Liver (tissue), 9 donors: Measurements from ENCODE around the gene OR13G1. TPM values are rescaled to one million over a fixed set of nuclear protein-coding genes. Genes with fewer than 3 reads are reported as not detected.

Experiments used
- DNase-seq: peaks from one replicate; pipeline ENCODE4 v3.0.0-alpha.2; 2017; ENCODE audit warnings: low spot score
- H3K27ac ChIP-seq, 2 donors: one replicate each; pipeline ENCODE4 v1.7.0; 2013; ENCODE audit warnings: inconsistent platforms in 2 of 2, low read length in 2 of 2, control low read depth in 1 of 2, low read depth in 1 of 2, mild to moderate bottlenecking in 1 of 2
- H3K27me3 ChIP-seq, 4 donors: one replicate each; pipeline versions ENCODE4 v1.6.1 to v1.7.0; 2013; ENCODE audit warnings: low read length in 3 of 4, inconsistent platforms in 1 of 4, mild to moderate bottlenecking in 1 of 4, moderate library complexity in 1 of 4; ENCODE audit not compliant: control insufficient read depth in 4 of 4, insufficient read depth in 4 of 4
- H3K36me3 ChIP-seq, 4 donors: one replicate each; pipeline versions ENCODE4 v1.6.1 to v1.7.0; 2013; ENCODE audit warnings: low read length in 3 of 4, mild to moderate bottlenecking in 3 of 4, low read depth in 1 of 4, moderate library complexity in 1 of 4; ENCODE audit not compliant: control insufficient read depth in 4 of 4, insufficient read depth in 3 of 4
- H3K4me1 ChIP-seq, 4 donors: one replicate each; pipeline versions ENCODE4 v1.6.1 to v1.7.0; 2013; ENCODE audit warnings: low read length in 3 of 4, mild to moderate bottlenecking in 3 of 4, moderate library complexity in 1 of 4; ENCODE audit not compliant: control insufficient read depth in 4 of 4, insufficient read depth in 4 of 4
- H3K4me3 ChIP-seq, 3 donors: one replicate each; pipeline versions ENCODE4 v1.6.1 to v1.7.0; 2013; ENCODE audit warnings: low read length in 3 of 3, control low read depth in 1 of 3, low read depth in 1 of 3, mild to moderate bottlenecking in 1 of 3
- H3K9ac ChIP-seq, 2 donors: one replicate each; pipeline ENCODE4 v1.7.0; 2013; ENCODE audit warnings: low read length in 2 of 2, mild to moderate bottlenecking in 2 of 2, moderate library complexity in 2 of 2, control low read depth in 1 of 2, low read depth in 1 of 2
- H3K9me3 ChIP-seq, 4 donors: one replicate each; pipeline versions ENCODE4 v1.6.1 to v1.7.0; 2013; ENCODE audit warnings: low read length in 3 of 4; ENCODE audit not compliant: control insufficient read depth in 4 of 4
- ATF3 ChIP-seq: IDR thresholded peaks from 2 replicates; pipeline ENCODE4 v1.6.1; 2016; ENCODE audit warnings: antibody characterized with exemption
- EGR1 ChIP-seq, 2 donors: IDR thresholded peaks; 2 replicates each; pipeline ENCODE4 v1.6.1; 2016 to 2018; ENCODE audit warnings: antibody characterized with exemption in 2 of 2, low read depth in 2 of 2
- FOXA1 ChIP-seq: IDR thresholded peaks from 2 replicates; pipeline ENCODE4 v1.6.1; 2016; ENCODE audit warnings: antibody characterized with exemption
- FOXA2 ChIP-seq: IDR thresholded peaks from 2 replicates; pipeline ENCODE4 v1.6.1; 2016; ENCODE audit warnings: antibody characterized with exemption
- GABPA ChIP-seq, 2 donors: IDR thresholded peaks in 1 of 2; conservative IDR thresholded peaks in 1 of 2; 2 replicates each; pipeline ENCODE4 v1.6.1; 2016; ENCODE audit warnings: antibody characterized with exemption in 2 of 2, mild to moderate bottlenecking in 1 of 2, moderate library complexity in 1 of 2
- HNF4A ChIP-seq, 2 donors: conservative IDR thresholded peaks; 2 replicates each; pipeline ENCODE4 v1.6.1; 2016; ENCODE audit warnings: antibody characterized with exemption in 2 of 2, mild to moderate bottlenecking in 2 of 2
- HNF4G ChIP-seq: IDR thresholded peaks from 2 replicates; pipeline ENCODE4 v1.6.1; 2016; ENCODE audit warnings: antibody characterized with exemption
- JUND ChIP-seq, 2 donors: IDR thresholded peaks; 2 replicates each; pipeline ENCODE4 v1.6.1; 2016; ENCODE audit warnings: antibody characterized with exemption in 2 of 2
- MAX ChIP-seq: IDR thresholded peaks from 2 replicates; pipeline ENCODE4 v1.6.1; 2016; ENCODE audit warnings: antibody characterized with exemption
- RXRA ChIP-seq, 2 donors: IDR thresholded peaks; 2 replicates each; pipeline ENCODE4 v1.6.1; 2017 to 2018; ENCODE audit warnings: antibody characterized with exemption in 2 of 2, mild to moderate bottlenecking in 1 of 2
- SP1 ChIP-seq: IDR thresholded peaks from 2 replicates; pipeline ENCODE4 v1.6.1; 2018; ENCODE audit warnings: antibody characterized with exemption, mild to moderate bottlenecking
- TAF1 ChIP-seq: conservative IDR thresholded peaks from 2 replicates; pipeline ENCODE4 v1.6.1; 2016; ENCODE audit warnings: antibody characterized with exemption, mild to moderate bottlenecking
- YY1 ChIP-seq: IDR thresholded peaks from 2 replicates; pipeline ENCODE4 v1.6.1; 2016; ENCODE audit warnings: antibody characterized with exemption, mild to moderate bottlenecking
- WGBS: extraction: QIAGEN DNeasy Blood & Tissue Kit; methylation state at CpG from one replicate; pipeline ENCODE4 v1.1.7; 2013; 5-methylcytosine and 5-hydroxymethylcytosine counted together
- polyA plus RNA-seq, 2 donors: library from polyadenylated mRNA; stranded (reverse) in 1 of 2; unstranded in 1 of 2; fragments of 200-250 nt in 1 of 2; fragments of >200 nt in 1 of 2; fragmentation: Nextera tagmentation in 1 of 2; extraction: Ambion mirVana in 1 of 2; gene quantifications; one replicate each; pipeline versions ENCODE4 v1.2.1 to v1.2.3, GENCODE V29; 2013 to 2015
- total RNA-seq, 2 donors: library from RNA; depleted of rRNA; stranded (reverse); fragments of >200 nt; gene quantifications; one replicate each; pipeline ENCODE4 v1.2.3, GENCODE V29; 2014
- TF ChIP-seq, protein P1 (sequence below): fragments of 150-350 bp; IDR thresholded peaks from 2 replicates; pipeline ENCODE4 v1.5.1; 2017; ENCODE audit warnings: improper control_type of control experiment, low read depth, low read length; ENCODE audit not compliant: missing input control
- donor health status: healthy.
- donor health status: healthy.
- donor health status: healthy.
- donor health status: healthy.
- donor health status: healthy.

OR13G1 gene
- total and polyA plus RNA-seq, 4 donors: not detected

- no peak for TF ChIP-seq SP1
- TF ChIP-seq MAX: no peak
- no peak for TF ChIP-seq ATF3
- no peak for TF ChIP-seq FOXA1
- TF ChIP-seq, protein P1, sequence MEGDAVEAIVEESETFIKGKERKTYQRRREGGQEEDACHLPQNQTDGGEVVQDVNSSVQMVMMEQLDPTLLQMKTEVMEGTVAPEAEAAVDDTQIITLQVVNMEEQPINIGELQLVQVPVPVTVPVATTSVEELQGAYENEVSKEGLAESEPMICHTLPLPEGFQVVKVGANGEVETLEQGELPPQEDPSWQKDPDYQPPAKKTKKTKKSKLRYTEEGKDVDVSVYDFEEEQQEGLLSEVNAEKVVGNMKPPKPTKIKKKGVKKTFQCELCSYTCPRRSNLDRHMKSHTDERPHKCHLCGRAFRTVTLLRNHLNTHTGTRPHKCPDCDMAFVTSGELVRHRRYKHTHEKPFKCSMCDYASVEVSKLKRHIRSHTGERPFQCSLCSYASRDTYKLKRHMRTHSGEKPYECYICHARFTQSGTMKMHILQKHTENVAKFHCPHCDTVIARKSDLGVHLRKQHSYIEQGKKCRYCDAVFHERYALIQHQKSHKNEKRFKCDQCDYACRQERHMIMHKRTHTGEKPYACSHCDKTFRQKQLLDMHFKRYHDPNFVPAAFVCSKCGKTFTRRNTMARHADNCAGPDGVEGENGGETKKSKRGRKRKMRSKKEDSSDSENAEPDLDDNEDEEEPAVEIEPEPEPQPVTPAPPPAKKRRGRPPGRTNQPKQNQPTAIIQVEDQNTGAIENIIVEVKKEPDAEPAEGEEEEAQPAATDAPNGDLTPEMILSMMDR: no peak
- Histone ChIP-seq H3K4me3 (no peak overlapping the region), H3K9ac (no peak overlapping the region), H3K27me3 (peaks cover 0 to 2% (median 0%) of the 10 kb centered on the region in 4 donors), H3K9me3 (no peaks in the 10 kb centered on the region), H3K4me1 (no peaks in the 10 kb centered on the region), H3K36me3 (no peaks in the 10 kb centered on the region), H3K27ac (no peak overlapping the region)
- no peak for DNase-seq
- 70% methylated on average over 6 of the region's 6 CpGs for WGBS
Measured at GRCh38 chr1:247638781-247639180, 40.8 kb downstream of the OR13G1 start.

DNA sequence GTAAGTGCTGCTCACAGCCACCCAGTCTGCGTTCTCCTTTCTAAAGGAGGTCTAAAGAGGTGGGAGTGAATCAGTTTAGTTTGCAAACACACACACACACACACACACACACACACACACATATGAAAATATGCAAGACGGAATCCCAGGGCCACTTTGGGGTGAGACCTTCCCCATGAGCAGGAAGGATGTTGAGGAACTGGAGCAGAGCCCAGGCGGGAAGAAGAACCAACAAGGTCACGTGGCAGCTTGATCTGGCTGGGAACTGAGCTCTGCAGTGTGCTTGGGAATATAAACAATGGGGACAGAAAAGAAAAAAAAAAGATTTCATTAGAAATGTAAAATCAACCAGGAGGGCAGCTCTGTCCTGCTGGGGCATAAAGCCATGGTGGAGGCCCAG, 41.5 kb downstream of the OR13G1 start:
- H3K4me1 ChIP-seq: no peaks in the 10 kb centered on the region
- peaks cover 0 to 2% (median 0%) of the 10 kb centered on the region in 4 donors for H3K27me3 ChIP-seq
- TF ChIP-seq, protein P1: no peak
- TF ChIP-seq SP1 (no peak), ATF3 (no peak), JUND (IDR thresholded peaks at IDR 0.05) (no peak), EGR1 (IDR thresholded peaks at IDR 0.05; ENCODE audit: low read depth in 2 of 2) (no peak), GABPA (IDR thresholded peaks at IDR 0.05 in 1 of 2, conservative IDR thresholded peaks at IDR 0.05 in 1 of 2) (no peak), FOXA2 (no peak), MAX (no peak), RXRA (IDR thresholded peaks at IDR 0.05) (no peak), HNF4A (conservative IDR thresholded peaks at IDR 0.05) (no peak), YY1 (no peak), FOXA1 (no peak), HNF4G (no peak), TAF1 (no peak)
- H3K9ac ChIP-seq: no peak overlapping the region
- no peaks in the 10 kb centered on the region for H3K36me3 ChIP-seq
- H3K27ac ChIP-seq: no peak overlapping the region
- no peak overlapping the region for H3K4me3 ChIP-seq
- no peak for DNase-seq
- WGBS: 49% methylated on average over 4 of the region's 4 CpGs
- H3K9me3 ChIP-seq: no peaks in the 10 kb centered on the region
